DND-41 (cell line): Measurements from ENCODE around the gene HIGD1C.

Source experiments
- ATAC-seq: fragments of 200-7000 bp; cut with Tn5 transposase; 3 replicates; pipeline ENCODE4 v1.9.1; 2021; ENCODE audit warnings: low read depth; ENCODE audit not compliant: insufficient read depth
- DNase-seq: peaks from one replicate; pipeline ENCODE4 v3.0.0-alpha.2; 2020
- H2AFZ ChIP-seq: 2 replicates; pipeline ENCODE4 v1.6.0; 2012; ENCODE audit warnings: low read depth, low read length
- H3K27ac ChIP-seq: 2 replicates; pipeline ENCODE4 v1.5.1; 2012; ENCODE audit warnings: low read length, inconsistent platforms
- H3K27me3 ChIP-seq: fragments of 200-600 bp; sonication (generic); 2 replicates; pipeline ENCODE4 v1.6.0; 2012; ENCODE audit warnings: low read length, mild to moderate bottlenecking, inconsistent platforms; ENCODE audit not compliant: insufficient read depth, poor library complexity
- H3K36me3 ChIP-seq: 2 replicates; pipeline ENCODE4 v1.5.1; 2012; ENCODE audit warnings: low read length, inconsistent platforms; ENCODE audit not compliant: insufficient read depth
- H3K4me1 ChIP-seq: 2 replicates; pipeline ENCODE4 v1.5.1; 2012; ENCODE audit warnings: mild to moderate bottlenecking, low read length; ENCODE audit not compliant: insufficient read depth
- H3K4me2 ChIP-seq: 2 replicates; pipeline ENCODE4 v1.6.0; 2012; ENCODE audit warnings: mild to moderate bottlenecking, moderate library complexity, low read length, inconsistent platforms; ENCODE audit not compliant: insufficient read depth
- H3K4me3 ChIP-seq, 2 experiments: fragments of 200-600 bp in 1 of 2; shearing (Covaris generic) in 1 of 2; 2 replicates each; pipeline ENCODE4 v1.5.1; 2012 to 2016; ENCODE audit warnings: inconsistent platforms in 2 of 2, low read length in 2 of 2, mild to moderate bottlenecking in 2 of 2, low read depth in 1 of 2, moderate library complexity in 1 of 2
- H3K79me2 ChIP-seq: 2 replicates; pipeline ENCODE4 v1.6.0; 2012; ENCODE audit warnings: low read length, inconsistent platforms; ENCODE audit not compliant: insufficient read depth
- H3K9ac ChIP-seq: 2 replicates; pipeline ENCODE4 v1.6.0; 2012; ENCODE audit warnings: low read depth, mild to moderate bottlenecking, inconsistent platforms, low read length, moderate library complexity
- H3K9me3 ChIP-seq: 2 replicates; pipeline ENCODE4 v1.5.1; 2012; ENCODE audit warnings: low read length, moderate library complexity, mild to moderate bottlenecking, inconsistent platforms; ENCODE audit not compliant: insufficient read depth, severe bottlenecking
- H4K20me1 ChIP-seq: 2 replicates; pipeline ENCODE4 v1.6.0; 2012; ENCODE audit warnings: low read length; ENCODE audit not compliant: insufficient read depth
- CTCF ChIP-seq: IDR thresholded peaks from 2 replicates; pipeline ENCODE4 v1.5.1; 2012; ENCODE audit warnings: borderline replicate concordance, low read length, moderate library complexity, mild to moderate bottlenecking; ENCODE audit not compliant: poor library complexity, severe bottlenecking; ENCODE audit errors: extremely low read depth
- EZH2 ChIP-seq: IDR thresholded peaks from 3 replicates; pipeline ENCODE4 v1.6.1; 2012; ENCODE audit warnings: borderline replicate concordance, low read depth, mild to moderate bottlenecking, moderate library complexity, low read length, inconsistent platforms; ENCODE audit not compliant: severe bottlenecking

The HIGD1C gene

GRCh38 chr12:50914872-50915484, 37.4 kb upstream of the HIGD1C start:
- Histone ChIP-seq H3K27ac (no peak overlapping the region), H4K20me1 (no peaks in the 10 kb centered on the region), H3K36me3 (no peaks in the 10 kb centered on the region), H3K4me3 (no peak overlapping the region), H3K27me3 (no peaks in the 10 kb centered on the region), H3K79me2 (no peaks in the 10 kb centered on the region), H3K9ac (no peak overlapping the region), H3K9me3 (peaks cover 33% of the 10 kb centered on the region), H2AFZ (no peak overlapping the region), H3K4me2 (no peak overlapping the region), H3K4me1 (no peaks in the 10 kb centered on the region)
- DNase-seq (peak; percentile 17), ATAC-seq (0 out of 3 replicates have a peak, but pooled peaks have one; percentile 27)
- no peak for TF ChIP-seq EZH2
- TF ChIP-seq CTCF, result no peak

- H3K27me3 ChIP-seq, result no peaks in the 10 kb centered on the region
- no peak overlapping the region for H3K27ac ChIP-seq
- no peaks in the 10 kb centered on the region for H3K79me2 ChIP-seq
- no peaks in the 10 kb centered on the region for H3K36me3 ChIP-seq
- DNase-seq, result no peak
- TF ChIP-seq EZH2, result no peak
- TF ChIP-seq CTCF, result no peak
- H3K4me3 ChIP-seq, result no peak overlapping the region
- H3K4me2 ChIP-seq, result no peak overlapping the region
- H3K4me1 ChIP-seq, result no peaks in the 10 kb centered on the region
- H4K20me1 ChIP-seq, result no peaks in the 10 kb centered on the region
- H2AFZ ChIP-seq, result no peak overlapping the region
- ATAC-seq, result no peak
- peaks cover 29% of the 10 kb centered on the region for H3K9me3 ChIP-seq
- no peak overlapping the region for H3K9ac ChIP-seq
Measured at GRCh38 chr12:50916292-50916691, 36.1 kb upstream of the HIGD1C start.

GRCh38 chr12:50918584-50919316, 33.6 kb upstream of the HIGD1C start:
- Histone ChIP-seq H3K27ac (no peak overlapping the region), H3K9ac (no peak overlapping the region), H3K36me3 (no peaks in the 10 kb centered on the region), H4K20me1 (no peaks in the 10 kb centered on the region), H3K79me2 (no peaks in the 10 kb centered on the region), H3K9me3 (peaks cover 17% of the 10 kb centered on the region), H3K4me1 (peaks cover 8% of the 10 kb centered on the region), H2AFZ (no peak overlapping the region), H3K4me2 (no peak overlapping the region), H3K4me3 (no peak overlapping the region), H3K27me3 (no peaks in the 10 kb centered on the region)
- TF ChIP-seq EZH2, result no peak
- ATAC-seq (no peak), DNase-seq (no peak)

GRCh38 chr12:50922820-50923219, 29.5 kb upstream of the HIGD1C start:
- DNase-seq (no peak), ATAC-seq (no peak)
- Histone ChIP-seq H3K36me3 (no peaks in the 10 kb centered on the region), H3K4me2 (no peak overlapping the region), H3K27me3 (no peaks in the 10 kb centered on the region), H3K4me1 (peaks cover 48% of the 10 kb centered on the region), H4K20me1 (no peaks in the 10 kb centered on the region), H3K4me3 (no peak overlapping the region), H3K9me3 (peaks cover 4% of the 10 kb centered on the region), H3K79me2 (no peaks in the 10 kb centered on the region), H3K27ac (no peak overlapping the region), H3K9ac (no peak overlapping the region), H2AFZ (no peak overlapping the region)
- no peak for TF ChIP-seq CTCF
- no peak for TF ChIP-seq EZH2
